Pons (tissue), 1 donor: ENCODE data around the gene RPS6KA5.
A peak's percentile ranks its signal among the peaks of the same experiment; 100 is the strongest.

Experiments
- DNase-seq: peaks from one replicate; pipeline ENCODE4 v3.0.0-alpha.2; 2016; ENCODE audit warnings: low spot score

RPS6KA5 gene

DNA sequence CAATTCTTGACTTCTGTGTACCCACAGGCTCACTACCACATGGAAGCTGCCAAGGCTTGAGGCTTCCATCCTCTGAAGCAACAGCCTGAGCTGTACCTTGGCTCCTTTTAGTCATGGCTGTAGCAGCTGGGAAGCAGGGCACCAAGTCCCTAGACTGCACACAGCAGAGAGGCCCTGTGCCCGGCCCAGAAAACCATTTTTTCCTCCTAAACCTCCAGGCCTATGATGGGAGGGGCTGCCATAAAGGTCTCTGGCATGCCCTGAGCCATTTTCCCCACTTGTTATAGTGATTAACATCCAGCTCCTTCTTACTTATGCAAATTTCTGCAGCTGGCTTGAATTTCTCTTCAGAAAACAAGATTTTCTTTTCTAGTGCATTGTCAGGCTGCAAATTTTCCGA is 121.8 kb downstream of the RPS6KA5 start:
- no peak for DNase-seq

DNA sequence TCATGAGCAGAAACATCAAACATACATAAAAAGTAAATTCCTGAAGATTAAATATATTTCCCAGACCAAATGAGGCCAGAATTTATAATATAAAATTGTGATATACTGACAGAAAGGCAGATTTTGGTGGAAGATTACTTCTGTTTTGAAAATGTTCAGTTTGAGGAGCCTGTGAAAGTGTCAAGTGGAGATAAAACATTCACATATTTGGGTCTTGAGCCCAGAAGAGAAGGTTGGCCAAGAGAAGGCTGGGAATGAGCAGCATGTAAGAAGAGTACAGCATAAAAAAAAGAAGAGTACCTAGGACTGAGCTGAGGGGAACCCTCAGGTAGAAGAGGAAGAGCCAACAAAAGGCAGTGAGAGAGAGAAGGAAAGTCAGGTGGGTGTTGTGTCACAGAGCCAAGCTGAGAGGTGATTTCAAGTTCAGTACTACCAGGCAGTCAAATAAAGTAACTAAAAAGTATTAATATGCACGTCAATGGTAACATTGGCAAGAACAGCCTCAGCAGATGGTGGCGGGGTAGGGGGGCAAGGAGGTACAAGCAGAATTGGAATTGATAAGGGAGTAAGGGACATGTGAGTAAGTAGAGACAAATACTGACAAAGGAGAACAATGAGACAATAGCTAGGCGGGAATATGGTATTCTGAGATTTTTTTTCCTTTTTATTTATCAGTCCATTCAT is 123.5 kb downstream of the RPS6KA5 start:
- DNase-seq = no peak

DNA sequence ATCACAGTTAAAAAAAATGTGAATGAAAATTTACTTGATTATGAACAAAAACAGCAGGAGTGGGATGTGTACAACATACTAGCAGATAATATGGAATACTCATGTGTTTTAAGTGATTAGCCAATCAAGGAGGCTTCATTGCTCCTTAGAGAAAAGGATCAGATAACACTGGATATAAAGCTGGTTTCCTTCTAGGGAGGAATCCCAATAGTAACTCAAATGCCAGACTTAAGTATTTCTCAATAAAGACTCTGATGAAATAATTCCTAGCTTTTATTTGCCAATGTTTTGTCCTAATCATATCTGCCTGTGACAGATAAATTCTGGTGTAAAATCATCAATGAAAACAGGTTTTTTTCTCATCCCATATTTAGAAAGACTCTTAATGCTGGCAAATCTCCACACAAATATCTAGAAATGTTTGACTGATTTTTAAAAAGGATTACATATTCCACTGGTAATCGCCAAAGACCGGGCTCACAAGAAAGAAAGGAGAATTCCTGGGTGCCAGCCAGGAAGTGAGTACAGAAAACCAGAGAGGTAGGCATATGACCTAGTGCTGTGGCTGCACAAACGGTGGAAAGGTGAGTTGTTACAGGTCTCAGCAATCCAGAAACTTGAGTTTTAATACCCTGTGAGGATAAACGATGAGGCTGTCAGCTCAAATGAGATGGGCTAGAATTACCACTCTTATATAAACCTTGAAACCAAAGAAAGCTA is 135.7 kb downstream of the RPS6KA5 start:
- no peak for DNase-seq

DNA sequence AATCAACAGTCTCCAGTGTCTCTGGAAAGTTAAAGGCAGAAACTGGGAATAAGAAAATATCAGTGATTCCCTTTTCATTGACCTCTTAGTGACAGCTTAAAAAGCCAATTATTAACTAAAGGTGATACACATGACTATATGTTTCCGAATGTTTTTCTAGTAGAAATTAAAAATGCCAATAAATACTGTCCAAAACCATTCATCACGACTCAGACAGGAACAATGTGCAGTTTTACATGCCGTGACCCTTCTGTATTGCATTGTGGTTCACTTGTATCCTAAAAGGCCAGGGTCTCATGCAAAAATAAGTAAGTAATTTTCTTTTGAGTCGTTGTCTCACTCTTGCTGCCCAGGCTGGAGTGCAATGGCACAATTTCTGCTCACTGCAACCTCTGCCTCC is 138.3 kb downstream of the RPS6KA5 start:
- no peak for DNase-seq

DNA sequence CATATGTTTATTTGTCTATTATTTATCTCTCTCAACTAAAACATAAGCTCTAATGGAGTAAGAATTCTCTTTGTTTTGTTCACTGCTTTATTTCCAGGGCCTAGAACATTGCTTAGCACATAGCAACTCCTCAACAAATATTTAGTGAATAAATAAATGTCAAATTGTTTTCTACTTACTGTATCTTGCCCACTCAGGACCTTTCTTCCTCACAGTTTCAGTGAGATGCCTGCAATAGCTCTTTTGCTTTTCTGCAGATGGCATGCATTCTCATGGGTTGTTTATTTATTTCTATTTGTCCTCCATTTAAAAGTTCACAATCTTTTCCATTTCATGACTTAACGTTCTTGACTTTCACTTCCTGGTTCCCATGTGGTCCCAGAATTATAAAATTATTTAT is 149.3 kb downstream of the RPS6KA5 start:
- DNase-seq = no peak

DNA sequence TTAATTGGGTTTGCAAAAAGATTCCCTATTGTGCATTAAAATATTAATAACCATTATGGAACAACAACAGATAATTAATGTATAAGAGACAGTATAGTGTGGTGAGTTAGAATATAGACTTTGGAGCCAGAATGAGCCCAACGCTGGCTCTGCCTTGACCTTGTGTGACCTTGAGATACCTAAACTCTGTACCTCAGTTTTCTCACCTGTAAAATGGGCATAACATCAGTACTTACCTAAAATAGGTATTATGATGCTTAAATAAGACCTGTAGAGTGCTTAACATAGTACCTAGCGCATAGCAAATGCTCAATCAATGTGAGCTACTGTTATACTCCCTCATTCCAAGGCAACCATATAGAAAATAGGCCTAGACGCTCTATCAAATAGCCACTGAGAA is 153.3 kb downstream of the RPS6KA5 start:
- no peak for DNase-seq

DNA sequence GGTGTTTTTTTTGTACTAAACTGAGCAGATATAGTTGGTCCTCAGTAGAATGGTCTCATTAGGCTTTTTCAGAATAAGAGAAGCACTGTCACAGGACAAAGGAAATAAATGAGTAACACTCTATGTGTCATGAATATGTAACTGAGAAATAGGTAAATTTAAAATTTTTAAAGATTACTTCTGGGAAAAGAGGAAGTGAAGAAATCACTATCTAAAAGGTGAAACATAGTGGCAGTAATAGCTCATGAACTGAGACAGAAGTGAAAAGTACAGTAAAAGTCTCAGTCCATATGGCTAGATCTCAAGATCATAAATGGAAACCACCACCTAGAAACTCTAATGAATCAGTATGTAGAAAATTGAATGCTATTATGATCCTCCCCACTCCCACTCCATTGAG is 154.9 kb downstream of the RPS6KA5 start:
- no peak for DNase-seq

DNA sequence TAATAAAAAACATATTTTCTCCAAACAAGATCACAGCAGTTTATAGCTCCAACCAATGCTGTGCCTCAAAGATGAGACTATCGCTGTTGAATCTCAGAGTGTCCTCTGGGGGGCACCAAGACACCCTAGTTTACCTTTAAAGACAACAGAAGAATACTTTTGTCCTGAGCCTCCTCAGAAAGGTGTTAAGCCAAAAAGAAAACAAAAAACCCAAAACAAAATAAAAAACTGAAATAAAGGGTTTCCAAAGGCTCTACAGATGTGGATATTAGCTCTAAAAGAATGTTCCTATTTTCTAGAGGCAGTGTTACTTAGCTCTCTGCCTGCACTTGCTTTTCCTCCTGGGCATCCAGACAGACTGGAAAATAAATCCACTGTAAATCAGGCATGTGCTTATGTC is 157.3 kb downstream of the RPS6KA5 start:
- DNase-seq = peak; percentile 88

DNA sequence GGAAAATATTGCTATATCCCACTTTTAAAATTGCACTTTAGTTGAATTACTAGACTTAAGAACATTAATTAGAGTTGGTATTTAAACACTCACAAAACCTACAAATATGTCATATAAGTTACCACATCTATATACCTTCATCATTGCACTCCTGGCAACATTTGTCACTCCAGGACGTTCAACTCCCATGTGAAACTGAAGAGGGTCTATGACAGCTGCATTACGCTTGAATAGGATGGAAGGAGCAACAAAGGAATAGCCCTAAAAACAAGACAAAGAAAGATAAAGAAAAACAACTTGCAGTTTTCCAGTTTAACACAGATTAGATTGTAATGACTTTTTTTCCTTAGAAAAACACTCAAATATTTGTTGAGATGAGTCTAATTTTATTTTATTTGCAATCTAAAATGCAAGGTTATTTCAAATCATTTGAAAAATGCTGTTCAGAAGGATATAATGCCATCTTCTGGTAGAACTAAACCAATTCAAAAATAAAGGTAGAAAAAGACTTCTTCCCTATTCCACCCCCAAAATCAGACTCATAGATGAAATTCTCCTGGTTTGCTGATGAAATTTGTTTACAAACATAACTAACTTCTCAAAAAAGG is 159.9 kb downstream of the RPS6KA5 start:
- peak; percentile 26 for DNase-seq

DNA sequence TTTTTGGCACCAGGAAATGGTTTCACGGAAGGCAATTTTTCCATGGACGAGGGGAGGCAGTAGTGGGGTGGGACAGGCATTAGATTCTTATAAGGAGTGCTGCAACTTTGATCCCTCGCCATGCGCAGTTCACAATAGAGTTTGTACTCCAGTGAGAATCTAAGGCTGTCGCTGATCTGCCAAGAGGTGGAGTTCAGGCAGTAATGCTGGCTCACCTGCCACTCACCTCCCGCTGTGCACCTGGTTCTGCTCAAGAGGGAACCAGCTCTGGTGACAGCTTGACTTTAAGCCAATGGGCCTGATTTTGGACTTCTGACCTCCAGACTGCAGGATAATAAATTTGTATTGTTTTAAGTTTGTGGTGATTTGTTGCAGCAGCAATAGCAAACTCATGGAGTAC is 163.4 kb downstream of the RPS6KA5 start:
- DNase-seq = no peak

DNA sequence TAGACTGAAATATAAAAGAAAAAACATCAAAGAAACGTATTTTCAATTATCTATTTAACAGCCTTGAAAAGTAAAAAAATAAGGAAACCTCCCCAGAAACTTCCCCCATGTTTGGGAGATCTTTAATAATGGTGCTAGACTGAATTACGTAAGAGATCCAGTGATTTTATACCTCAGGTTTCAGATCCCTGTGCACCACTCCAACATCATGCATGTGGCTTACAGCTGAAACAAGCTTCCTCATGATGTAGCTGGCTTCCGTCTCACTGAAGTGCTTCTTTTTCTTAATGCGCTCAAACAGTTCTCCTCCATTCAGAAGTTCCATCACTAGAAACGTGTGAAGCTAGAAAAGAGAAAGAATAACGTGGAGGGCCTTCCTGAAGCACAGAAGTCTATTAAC is 166.2 kb downstream of the RPS6KA5 start:
- DNase-seq = peak; percentile 63

DNA sequence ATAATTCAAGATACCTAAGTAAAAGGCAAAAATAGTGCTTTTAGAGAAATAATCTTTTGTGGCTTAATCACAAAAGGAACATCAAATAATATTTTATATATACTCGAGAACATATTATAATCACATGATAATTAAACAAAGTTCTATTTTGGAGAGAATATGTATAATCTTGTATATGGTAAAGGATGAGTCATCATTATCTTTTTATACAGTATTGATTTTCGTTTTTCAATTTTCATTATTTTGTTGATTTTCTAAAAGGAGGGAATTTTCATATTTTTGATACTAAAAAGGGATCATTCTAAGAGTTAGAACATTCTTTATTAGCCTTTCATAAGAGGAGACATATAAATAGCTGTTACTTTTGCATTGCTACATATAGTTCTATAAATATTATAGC is 166.9 kb downstream of the RPS6KA5 start:
- DNase-seq = no peak

DNA sequence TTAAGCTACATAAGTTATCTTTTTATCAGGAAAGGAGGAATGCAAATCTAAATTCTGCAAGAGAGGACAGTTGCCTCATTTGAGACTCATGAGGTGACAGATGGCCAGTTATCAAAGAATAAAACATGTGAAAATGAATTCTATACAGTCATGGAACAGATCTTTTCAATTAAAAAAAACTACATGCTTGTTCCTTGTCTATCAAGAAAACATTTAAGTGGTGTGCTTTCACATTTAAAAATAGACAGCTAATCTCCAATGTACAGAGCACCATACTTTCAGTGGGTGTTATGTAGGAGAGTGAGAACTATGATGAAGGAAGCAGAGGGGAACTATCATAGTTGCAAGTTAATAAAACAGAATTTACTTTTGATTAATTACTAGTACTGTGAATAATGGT is 167.5 kb downstream of the RPS6KA5 start:
- DNase-seq = no peak

DNA sequence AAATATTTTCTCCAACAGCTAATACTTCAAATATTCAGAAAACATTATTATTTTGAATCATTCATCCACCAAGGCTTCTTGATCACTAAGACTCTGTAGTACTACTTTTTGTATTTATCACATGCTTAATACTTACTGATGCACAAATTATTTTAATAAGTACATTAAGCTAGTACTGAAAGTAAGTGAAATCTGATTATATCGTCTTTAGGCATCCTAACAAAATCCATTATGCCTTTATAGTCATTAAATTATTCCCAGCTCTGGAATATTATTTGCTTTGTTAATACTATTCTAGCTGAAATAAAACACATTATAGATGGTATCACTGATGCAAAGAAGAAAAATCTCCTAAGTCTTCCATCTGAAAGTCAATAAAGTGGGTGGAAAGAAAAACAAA is 169.1 kb downstream of the RPS6KA5 start:
- no peak for DNase-seq

DNA sequence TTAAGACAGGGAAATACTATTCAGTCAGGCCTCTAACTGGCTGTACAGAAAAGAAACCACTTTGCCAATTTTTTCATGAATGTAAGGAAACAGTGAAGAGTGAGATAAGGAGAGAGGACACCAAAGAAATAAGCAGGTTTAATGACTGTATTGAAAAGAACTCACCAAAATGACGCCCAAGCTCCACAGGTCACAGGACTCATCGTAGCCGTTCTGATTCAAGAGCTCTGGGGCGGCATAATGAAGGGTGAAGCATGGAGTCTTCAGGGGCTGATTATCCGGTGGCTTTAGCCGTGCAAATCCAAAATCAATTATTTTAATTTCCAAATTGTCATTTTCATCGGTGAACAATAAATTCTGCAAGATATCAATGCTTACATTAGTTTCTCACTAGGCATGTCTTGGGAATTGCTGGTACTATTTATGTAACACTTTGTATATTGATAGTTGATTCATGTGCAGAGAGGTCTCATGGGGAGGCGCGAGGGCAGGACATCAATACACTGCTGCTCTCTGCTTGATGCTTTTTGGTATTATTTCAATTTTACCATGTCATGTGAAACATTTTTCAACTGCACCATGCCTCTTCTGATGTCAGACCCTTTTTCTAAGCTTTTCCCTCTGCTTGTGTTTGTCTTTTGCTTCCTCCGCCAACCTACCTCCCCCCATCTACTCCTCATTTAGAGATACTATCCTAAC is 170.0 kb downstream of the RPS6KA5 start:
- DNase-seq = no peak

DNA sequence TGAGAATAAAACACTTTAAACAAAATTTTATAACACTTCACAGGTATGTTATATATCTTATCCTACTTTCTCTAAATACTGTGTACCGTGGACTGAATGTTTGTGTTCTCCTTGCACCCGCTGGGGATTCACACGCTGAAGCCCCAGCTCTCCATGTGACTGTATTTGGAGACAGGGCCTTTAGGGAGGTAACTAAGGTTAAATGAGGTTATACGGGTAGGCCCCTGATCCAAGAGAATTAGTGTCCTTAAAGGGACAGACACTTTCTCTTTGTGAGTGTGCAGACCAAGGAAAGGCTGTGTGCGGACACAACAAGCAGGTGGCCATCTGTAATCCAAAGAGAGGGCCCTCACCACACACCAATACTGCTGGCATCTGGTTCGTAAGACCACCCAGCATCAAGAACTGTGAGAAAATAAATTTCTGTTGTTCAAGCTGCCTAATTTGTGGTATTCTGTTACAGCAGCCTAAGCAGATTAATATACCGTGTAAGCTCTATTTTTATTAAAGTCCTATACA is 174.1 kb downstream of the RPS6KA5 start:
- no peak for DNase-seq

DNA sequence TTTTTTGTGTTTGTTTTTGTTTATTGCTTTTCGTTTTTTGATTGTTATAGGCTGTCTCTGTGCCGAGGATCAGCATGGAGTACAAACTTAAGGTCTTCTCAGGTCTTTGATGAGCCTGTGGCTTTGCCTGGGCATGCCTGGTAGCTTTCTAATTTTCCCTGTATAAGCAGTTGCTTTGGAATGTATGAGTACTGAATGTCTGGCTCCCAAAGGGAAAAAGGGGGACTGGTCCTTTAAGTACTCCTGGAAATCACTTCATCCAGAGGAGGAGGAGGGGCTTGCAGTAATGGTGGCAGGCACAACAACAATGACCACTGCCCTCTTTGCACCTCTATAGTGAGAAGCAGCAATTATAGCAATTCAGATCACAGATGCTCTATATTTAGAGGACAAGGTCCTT is 176.7 kb downstream of the RPS6KA5 start:
- DNase-seq = no peak

DNA sequence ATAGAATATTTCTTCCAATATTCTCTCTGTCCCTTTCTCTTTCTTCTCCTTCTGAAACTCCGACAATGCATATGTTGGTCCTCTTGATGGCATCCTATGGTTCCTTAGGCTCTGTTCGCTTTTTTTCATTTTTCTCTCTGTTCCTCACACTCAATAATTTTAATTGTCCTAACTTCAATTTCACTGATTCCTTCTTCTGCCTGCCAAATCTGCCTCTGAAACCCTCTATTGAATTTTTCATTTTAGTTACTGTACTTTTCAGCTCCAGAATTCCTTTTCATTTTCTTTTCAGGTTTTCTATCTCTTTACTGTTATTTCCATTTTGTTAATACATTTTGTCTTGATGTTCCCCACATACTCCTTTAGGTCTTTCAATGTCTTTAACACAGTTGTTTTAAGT is 177.2 kb downstream of the RPS6KA5 start:
- DNase-seq = no peak

DNA sequence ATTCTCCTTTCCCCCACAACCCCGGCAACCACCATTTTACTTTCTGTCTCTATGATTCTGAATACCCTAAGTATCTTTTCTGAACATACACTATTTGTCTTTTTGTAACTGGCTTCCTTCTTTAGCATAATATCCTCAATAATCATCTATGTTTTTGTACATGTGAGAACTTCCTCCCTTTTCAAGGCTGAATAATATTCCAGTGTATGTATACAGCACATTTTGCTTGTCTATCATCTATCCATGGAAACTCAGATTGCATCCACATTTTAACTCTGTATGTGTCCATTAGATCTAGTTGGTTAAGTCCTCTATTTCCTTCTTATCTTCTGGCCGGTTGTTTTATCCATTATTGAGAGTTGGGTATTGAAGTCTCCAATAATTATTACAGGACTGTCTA is 180.2 kb downstream of the RPS6KA5 start:
- no peak for DNase-seq

DNA sequence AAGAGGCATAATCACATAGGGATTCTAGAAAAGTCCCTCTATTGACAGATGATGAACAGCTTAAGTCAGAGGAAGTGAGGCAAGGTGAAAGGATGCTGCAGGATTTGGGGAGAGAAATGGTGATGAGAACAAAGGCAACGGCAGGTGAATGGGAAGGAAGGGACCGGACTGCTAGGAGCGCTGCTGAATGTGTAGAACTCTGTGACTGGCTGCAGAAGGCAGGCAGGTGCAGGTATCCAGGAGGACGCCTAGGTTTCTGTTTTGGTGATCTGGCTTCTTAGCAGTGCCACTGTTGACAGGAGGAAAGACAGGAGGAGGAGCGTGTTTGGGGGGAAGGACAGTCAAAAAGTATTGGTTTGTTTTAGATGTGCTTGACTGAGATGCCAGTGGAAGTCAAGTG is 185.8 kb downstream of the RPS6KA5 start:
- no peak for DNase-seq

DNA sequence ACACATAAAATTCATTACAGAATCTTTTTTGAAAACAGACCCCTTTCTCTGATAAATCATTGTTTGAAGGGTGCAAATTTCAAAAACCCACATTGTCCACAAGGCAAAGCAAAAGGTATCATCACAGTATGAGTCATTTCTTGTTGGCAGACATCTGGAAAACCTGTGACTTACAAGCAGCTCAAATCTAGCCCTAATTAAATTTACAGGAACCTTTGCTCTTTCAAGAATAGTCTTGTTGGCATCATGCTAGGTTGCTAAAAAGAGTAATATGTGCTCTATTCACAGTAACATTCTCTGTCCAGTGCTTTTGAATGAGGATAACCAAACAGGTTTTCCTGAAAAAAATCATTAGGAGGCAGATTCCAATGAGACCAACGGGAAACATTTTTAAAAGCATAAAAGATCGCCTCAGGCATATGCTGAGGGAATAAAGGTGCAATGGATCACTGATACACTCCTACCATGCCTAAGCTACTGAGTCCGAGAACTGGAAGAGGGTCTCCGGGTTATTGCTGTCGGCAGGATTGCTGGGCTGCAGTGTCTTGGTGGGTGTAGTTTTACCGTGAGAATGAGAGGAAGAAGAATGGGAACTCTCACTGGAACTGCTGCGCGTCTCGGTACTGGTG is 188.7 kb downstream of the RPS6KA5 start:
- no peak for DNase-seq

DNA sequence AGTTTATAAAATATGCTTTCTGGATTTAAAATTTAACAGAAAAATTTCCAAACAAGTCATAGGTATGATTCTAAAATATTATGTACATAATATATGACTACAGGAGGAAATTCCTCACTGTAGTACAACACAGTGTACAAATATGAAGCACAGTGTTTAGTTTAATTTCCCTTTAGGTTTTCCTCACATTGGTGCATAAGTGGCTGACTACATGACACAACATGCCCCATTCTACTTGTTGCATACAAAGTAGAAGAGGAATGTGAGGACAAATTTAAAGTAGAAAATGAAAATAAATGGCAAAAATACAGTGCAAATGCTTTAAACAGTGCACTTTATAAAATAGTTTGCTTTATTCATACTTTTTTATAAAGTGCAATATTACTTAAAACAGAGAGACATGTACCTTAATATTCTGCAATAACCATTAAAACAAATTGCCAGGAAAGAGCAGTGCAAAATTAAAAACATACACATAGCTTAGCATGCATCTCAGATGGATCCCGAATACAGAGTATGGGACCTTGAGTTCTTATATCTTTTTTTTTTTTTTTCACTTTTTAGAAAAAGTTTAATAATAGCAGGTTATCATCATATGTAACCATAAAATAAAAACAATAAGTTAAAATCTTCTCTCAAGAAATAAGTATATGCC is 189.4 kb downstream of the RPS6KA5 start:
- no peak for DNase-seq
